GM21737 (cell line): ENCODE measurements around the gene CPXM1.
"Not testable (repeated sequence)": the region's sequence is repeated elsewhere in the genome, so short reads cannot be mapped to it uniquely, and the experiment has no call there.

Source experiments
- ATAC-seq: cut with Tn5 transposase; IDR thresholded peaks from one replicate; pipeline ENCODE4 v1.9.1; 2021; ENCODE audit warnings: mild to moderate bottlenecking, moderate library complexity; ENCODE audit not compliant: unreplicated experiment

Gene CPXM1

DNA sequence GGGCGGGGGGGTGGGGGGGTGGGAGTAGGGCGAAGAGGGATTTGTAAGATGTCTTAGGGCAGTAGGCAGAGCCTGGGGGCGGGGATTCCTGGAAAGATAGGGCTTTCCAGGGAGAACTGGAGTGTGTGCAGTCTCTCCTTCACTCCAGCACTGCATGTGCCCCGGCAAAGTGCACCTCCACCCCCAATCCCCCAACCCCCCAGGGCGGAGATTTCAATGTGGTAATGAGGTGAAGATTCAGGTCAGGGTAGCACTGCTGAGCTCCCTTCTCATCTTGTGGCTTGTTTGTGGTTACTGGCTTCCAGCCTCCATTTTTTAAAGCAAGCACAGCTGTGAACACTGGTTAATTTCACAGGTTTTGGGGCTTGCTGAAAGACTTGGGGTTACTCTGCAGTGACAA is 21.6 kb upstream of the CPXM1 start:
- ATAC-seq, result no peak

- ATAC-seq, result no peak
Observed at GRCh38 chr20:2820896-2821869, 20.8 kb upstream of the CPXM1 start.

DNA sequence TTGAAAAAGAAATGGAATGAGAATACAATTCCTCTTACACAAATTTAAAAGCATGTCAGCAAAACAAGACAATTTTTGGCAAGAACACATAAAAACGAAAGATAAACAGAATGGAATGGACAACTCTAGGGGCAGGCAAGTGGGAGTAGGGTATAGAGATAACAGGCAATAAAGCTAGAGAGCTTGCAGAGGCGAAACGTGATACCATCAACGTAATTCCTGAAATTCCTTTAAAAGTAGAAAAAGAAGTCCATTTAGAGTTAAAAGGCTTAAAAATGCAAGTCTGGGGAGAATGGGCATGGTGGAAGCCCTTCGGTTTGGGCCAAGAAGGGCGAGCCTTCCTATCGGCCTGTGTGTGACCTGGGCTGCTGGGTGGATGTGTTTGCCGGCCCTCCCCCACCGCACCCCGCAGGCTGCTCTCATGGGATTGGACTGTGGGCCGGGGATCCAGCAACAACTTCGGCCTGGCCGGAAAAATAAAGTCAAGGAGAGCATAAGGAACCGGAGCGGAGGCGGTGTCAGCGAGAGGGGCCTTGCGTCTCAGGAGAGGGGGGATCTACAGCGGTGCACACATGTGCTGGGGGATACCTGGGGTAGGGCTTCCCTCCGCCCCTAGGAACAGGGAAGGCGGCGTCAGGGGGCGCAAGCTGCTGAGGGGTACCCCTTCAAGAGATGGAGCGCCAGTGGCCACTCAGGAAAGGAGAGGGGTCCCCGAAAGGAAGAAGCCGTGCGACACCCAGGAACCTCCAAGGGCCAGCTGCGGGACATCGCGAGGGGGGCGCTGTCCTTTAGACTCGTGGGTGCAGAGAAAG is 19.9 kb upstream of the CPXM1 start:
- no peak for ATAC-seq

GRCh38 chr20:2817891-2818595 is 17.6 kb upstream of the CPXM1 start:
- ATAC-seq, result no peak

DNA sequence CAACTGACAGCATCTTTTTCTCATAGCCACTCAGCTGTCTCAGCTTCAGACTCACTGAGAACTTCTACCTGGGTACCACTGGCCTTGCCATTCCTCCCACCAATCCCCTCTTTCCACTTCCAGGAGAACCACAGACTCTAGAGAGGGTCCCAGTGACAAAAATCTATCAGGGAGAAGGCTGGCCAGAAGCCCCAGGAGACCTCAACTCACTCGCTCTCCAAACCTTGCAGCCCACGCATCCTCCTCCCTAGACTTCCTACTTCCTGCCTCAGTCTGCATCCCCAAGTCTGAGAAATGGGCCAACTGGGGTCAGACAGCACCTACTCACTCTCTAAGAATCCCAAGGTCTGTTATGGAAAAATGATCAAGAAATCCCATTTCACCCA is 16.9 kb upstream of the CPXM1 start:
- no peak for ATAC-seq

- ATAC-seq, result no peak
Observed at GRCh38 chr20:2816583-2817340, 16.3 kb upstream of the CPXM1 start.

GRCh38 chr20:2816030-2816582 is 15.7 kb upstream of the CPXM1 start, which contains the start of gene TMEM239:
TMEM239 (plus strand) TSS chr20:2816364; CDS start chr20:2816555, 191 bp downstream.
- no peak for ATAC-seq

GRCh38 chr20:2815242-2815900 is 14.9 kb upstream of the CPXM1 start:
- ATAC-seq, result no peak

- ATAC-seq, result no peak
Observed at GRCh38 chr20:2814587-2815051, 14.2 kb upstream of the CPXM1 start, which contains the start of gene C20orf141. C20orf141 (plus strand) TSS chr20:2814987; CDS start chr20:2815185, 198 bp downstream.

- no peak for ATAC-seq
Observed at GRCh38 chr20:2814076-2814475, 13.6 kb upstream of the CPXM1 start.

DNA sequence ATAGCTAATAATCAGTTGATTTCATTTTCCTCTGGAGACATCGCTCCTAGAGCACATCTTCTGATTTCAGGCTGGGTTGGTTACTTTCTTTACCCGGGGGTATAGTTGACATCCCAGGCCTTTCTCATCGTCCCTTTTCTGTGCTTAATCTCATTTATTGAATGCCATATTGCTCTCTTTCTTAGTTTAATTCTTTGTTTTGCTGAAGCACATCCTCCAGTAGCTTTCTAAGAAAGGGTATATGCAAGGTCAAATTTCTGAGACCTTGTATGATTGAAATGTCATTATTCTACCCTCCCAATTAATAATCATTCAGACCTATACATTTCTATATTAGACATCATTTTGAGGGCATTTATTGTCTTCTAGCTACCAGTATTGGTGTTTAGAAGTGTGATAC is 11.8 kb upstream of the CPXM1 start:
- no peak for ATAC-seq

DNA sequence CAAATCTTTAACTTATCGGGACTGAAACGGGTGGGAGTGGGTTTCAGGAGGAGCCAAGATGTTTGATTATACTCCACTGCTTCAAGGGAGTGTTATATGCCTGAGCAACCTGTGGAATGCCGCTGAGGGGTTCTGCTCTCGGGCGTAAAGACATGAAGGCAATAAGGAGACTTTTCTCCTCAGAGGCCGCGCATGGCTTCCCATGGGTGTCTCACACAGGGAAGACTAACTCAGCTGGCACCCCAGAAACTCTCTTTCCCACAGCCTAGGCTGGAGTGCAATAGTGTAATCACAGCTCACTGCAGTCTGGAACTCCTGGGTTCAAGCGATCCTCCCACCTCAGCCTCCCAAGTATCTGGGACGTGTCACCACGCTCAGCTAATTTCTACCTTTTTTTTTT is 9.3 kb upstream of the CPXM1 start:
- ATAC-seq, result no peak

DNA sequence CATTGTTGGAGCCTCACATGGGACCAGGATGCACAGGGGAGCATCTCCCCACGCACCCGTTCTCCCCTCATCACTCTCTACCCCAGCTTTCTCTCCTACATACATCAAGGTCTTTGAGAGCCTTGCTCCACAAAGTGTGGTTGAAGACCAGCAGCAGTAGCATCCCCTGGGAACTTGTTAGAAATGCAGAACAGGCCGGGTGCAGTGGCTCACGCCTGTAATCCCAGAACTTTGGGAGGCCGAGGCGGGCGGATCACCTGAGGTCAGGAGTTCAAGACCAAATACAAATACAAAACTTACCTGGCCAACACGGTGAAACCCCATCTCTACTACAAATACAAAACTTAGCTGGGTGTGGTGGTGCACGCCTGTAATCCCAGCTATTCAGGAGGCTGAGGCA is 7.5 kb upstream of the CPXM1 start:
- not testable (repeated sequence) for ATAC-seq

DNA sequence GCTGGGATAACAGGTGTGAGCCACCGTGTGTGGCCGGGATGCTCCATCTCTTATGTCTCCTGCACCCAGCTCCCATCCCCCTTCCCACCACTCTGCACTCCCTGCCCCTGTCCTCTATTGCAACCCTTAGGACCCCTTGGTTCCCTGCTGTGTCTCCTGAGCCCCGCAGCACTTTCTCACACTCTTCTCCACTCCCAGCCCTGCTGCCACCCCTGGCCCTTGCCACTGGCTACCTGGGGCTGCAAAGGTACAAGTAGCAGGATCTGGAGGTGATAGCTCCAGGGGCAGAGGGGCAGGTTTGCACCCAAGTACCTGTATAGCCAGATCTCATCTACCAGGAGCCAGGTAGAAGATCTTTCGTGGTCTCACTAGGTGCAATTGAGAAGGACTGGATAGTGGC is 6.6 kb upstream of the CPXM1 start:
- ATAC-seq, result no peak

DNA sequence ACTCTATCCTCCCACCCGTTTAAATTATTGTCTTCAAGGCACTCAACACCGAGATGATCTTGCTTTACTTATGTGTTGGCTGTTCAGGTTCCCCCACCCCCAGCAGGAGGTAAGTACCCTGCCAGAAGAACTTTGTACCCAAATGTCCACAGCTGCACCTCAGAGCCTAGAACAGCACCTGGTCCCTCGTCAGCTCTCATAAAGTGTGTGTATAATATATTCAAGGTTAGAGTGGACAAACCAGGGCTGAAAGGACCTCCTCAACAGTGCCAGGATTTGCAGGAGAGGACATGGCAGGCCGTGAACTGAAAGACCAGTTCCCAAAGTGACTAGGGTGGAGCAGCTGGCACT is 5.9 kb upstream of the CPXM1 start:
- ATAC-seq, result no peak

- no peak for ATAC-seq
Observed at GRCh38 chr20:2805689-2806350, 5.4 kb upstream of the CPXM1 start.

DNA sequence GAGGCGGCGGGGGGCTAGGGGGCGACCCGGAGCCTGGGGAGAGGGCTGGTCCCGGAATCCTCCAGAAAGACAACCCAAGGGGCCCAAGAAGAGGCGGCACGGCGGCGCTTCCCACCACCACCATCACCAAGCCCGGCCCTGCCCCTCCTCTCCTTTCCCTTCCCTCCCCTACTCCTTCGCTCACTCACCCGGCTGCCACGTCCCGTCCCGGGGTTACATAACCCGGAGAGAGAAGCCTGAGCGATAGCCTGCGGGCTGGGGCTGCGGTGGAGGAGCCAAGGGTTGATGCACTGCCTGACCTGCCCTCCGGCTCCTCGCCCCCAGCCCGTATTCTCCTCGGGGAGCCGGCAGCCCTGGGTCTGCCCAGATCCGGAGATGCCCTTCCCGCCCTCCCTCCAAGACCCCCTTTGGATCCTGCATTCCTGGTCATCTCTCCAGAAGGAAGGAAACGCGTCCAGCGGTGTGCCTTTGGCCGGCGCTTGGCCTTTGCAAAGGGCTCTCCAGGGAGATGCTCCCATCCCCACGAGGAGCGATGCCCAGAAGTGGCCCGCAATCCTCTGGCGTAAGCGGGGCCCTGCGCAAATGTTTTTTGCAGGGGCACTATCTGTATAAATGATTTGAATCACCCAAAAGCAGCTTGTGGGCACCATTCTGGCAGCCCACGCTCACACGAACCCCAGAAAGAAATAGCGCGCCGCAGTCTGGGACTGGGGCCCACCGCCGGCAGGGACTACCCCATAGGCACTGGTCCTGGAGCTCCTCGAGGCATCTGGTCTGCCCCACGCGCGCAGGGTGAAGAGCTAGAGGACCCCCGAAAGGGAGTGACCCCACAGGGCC is 4.6 kb upstream of the CPXM1 start:
- no peak for ATAC-seq
